NCI-H1105 (cell line): ENCODE data around the gene ZC3H10.
"Not testable (repeated sequence)": the region's sequence is repeated elsewhere in the genome, so short reads cannot be mapped to it uniquely, and the experiment has no call there.

Source experiments
- DNase-seq: peaks from one replicate; lab custom pipeline; 2025; lab: John Stamatoyannopoulos, UW

ZC3H10 gene

GRCh38 chr12:56117778-56118687 is at the start of gene ZC3H10:
ZC3H10 (plus strand) TSS chr12:56118266; CDS start chr12:56120563, 2,297 bp downstream.
- peak; percentile 94 for DNase-seq

- no peak for DNase-seq
Measured at GRCh38 chr12:56071648-56072047, 46.4 kb upstream of the ZC3H10 start.

GRCh38 chr12:56074396-56074795 is 43.7 kb upstream of the ZC3H10 start:
- no peak for DNase-seq

GRCh38 chr12:56077966-56078365 is 40.1 kb upstream of the ZC3H10 start:
- not testable (repeated sequence) for DNase-seq

GRCh38 chr12:56078427-56078826 is 39.6 kb upstream of the ZC3H10 start:
- no peak for DNase-seq

GRCh38 chr12:56078931-56079722 is 38.9 kb upstream of the ZC3H10 start:
- DNase-seq: peak; percentile 17

- DNase-seq: no peak
Measured at GRCh38 chr12:56079723-56080555, 38.1 kb upstream of the ZC3H10 start, which contains the start of gene ERBB3. ERBB3 (plus strand) TSS chr12:56080165; CDS start chr12:56080301, 136 bp downstream.

- no peak for DNase-seq
Measured at GRCh38 chr12:56080556-56081138, 37.4 kb upstream of the ZC3H10 start.

GRCh38 chr12:56081393-56082347 is 36.4 kb upstream of the ZC3H10 start:
- DNase-seq: no peak

GRCh38 chr12:56082382-56082781 is 35.7 kb upstream of the ZC3H10 start:
- no peak for DNase-seq

- no peak for DNase-seq
Measured at GRCh38 chr12:56082967-56083366, 35.1 kb upstream of the ZC3H10 start.

- DNase-seq: no peak
Measured at GRCh38 chr12:56084958-56085543, 33.0 kb upstream of the ZC3H10 start.

GRCh38 chr12:56086096-56086495 is 32.0 kb upstream of the ZC3H10 start:
- DNase-seq: no peak

- no peak for DNase-seq
Measured at GRCh38 chr12:56086608-56087007, 31.5 kb upstream of the ZC3H10 start.

GRCh38 chr12:56087220-56087619 is 30.8 kb upstream of the ZC3H10 start:
- no peak for DNase-seq

- no peak for DNase-seq
Measured at GRCh38 chr12:56097738-56098137, 20.3 kb upstream of the ZC3H10 start.

- DNase-seq: no peak
Measured at GRCh38 chr12:56098592-56098991, 19.5 kb upstream of the ZC3H10 start.

GRCh38 chr12:56099787-56100186 is 18.3 kb upstream of the ZC3H10 start:
- DNase-seq: no peak

GRCh38 chr12:56101045-56101444 is 17.0 kb upstream of the ZC3H10 start:
- no peak for DNase-seq

GRCh38 chr12:56102683-56103065 is 15.4 kb upstream of the ZC3H10 start:
- DNase-seq: no peak
